CD4-positive, alpha-beta T cell (primary cell): ENCODE measurements around the gene CTF1. TPM values are rescaled to one million over a fixed set of nuclear protein-coding genes. Genes with fewer than 3 reads are reported as not detected.

ENCODE experiments used
- ATAC-seq: fragments of 200-7000 bp; cut with Tn5 transposase; one replicate; pipeline ENCODE4 v1.10.0; 2022; ENCODE audit warnings: mild to moderate bottlenecking; ENCODE audit not compliant: poor library complexity
- CTCF ChIA-PET: fragments of 350-600 bp; sonication (Branson Sonifier 250); formaldehyde crosslinking; loops from one replicate; lab custom pipeline; 2021; ENCODE audit warnings: antibody characterized with exemption, inconsistent platforms; lab: Charles Lee
- POLR2A ChIA-PET: fragments of 350-600 bp; sonication (Branson Sonifier 250); formaldehyde crosslinking; loops from one replicate; lab custom pipeline; 2021; ENCODE audit warnings: antibody characterized with exemption, inconsistent platforms; lab: Charles Lee
- DNase-seq, 14 experiments: peaks; one replicate each; pipeline ENCODE4 v3.0.0-alpha.2; 2013 to 2020; ENCODE audit warnings: mixed read lengths in 2 of 14
- H3K27ac ChIP-seq, 2 donors: one replicate each; pipeline versions ENCODE4 v1.5.1 to v1.7.0; 2013; ENCODE audit warnings: low read length in 2 of 2, low read depth in 1 of 2, mild to moderate bottlenecking in 1 of 2
- H3K27me3 ChIP-seq, 2 experiments: 1 replicate in 1 of 2; 2 replicates in 1 of 2; pipeline versions ENCODE4 v1.6.1 to v1.7.0; 2013; ENCODE audit warnings: low read length in 2 of 2, control low read depth in 1 of 2, mild to moderate bottlenecking in 1 of 2, moderate library complexity in 1 of 2; ENCODE audit not compliant: insufficient read depth in 2 of 2, control insufficient read depth in 1 of 2
- H3K36me3 ChIP-seq: one replicate; pipeline ENCODE4 v1.6.1; 2013; ENCODE audit warnings: low read length, control low read depth; ENCODE audit not compliant: insufficient read depth
- H3K4me1 ChIP-seq: one replicate; pipeline ENCODE4 v1.6.1; 2013; ENCODE audit warnings: low read length, control low read depth; ENCODE audit not compliant: insufficient read depth
- H3K4me3 ChIP-seq: one replicate; pipeline ENCODE4 v1.5.1; 2013; ENCODE audit warnings: mild to moderate bottlenecking, low read length, moderate library complexity
- H3K9me3 ChIP-seq, 2 experiments: 1 replicate in 1 of 2; 2 replicates in 1 of 2; pipeline versions ENCODE4 v1.6.1 to v1.7.0; 2013; ENCODE audit warnings: low read length in 2 of 2, mild to moderate bottlenecking in 2 of 2, control low read depth in 1 of 2, moderate library complexity in 1 of 2; ENCODE audit not compliant: control insufficient read depth in 1 of 2, insufficient read depth in 1 of 2
- H3K27ac Mint-ChIP-seq: one replicate; pipeline ENCODE4 v1.8.0; 2020; ENCODE audit warnings: mixed read lengths
- H3K27me3 Mint-ChIP-seq: one replicate; pipeline ENCODE4 v1.8.0; 2021; ENCODE audit warnings: mixed read lengths
- H3K36me3 Mint-ChIP-seq: one replicate; pipeline ENCODE4 v1.8.0; 2021; ENCODE audit warnings: low read depth, mixed read lengths
- H3K4me1 Mint-ChIP-seq: one replicate; pipeline ENCODE4 v1.8.0; 2021; ENCODE audit warnings: low read depth, mixed read lengths
- H3K4me3 Mint-ChIP-seq: one replicate; pipeline ENCODE4 v1.8.0; 2020; ENCODE audit warnings: mild to moderate bottlenecking, mixed read lengths
- H3K9me3 Mint-ChIP-seq: one replicate; pipeline ENCODE4 v1.8.0; 2020; ENCODE audit warnings: mixed read lengths
- CTCF ChIP-seq: fragments of 200-600 bp; IDR thresholded peaks from one replicate; pipeline ENCODE4 v1.8.0; 2022; ENCODE audit warnings: antibody characterized with exemption, mild to moderate bottlenecking
- intact Hi-C, 2 experiments: fragments of 100-400 bp; cut with DNase I in 1 of 2; cut with micrococcal nuclease in 1 of 2; formaldehyde crosslinking; loops; one replicate each; pipeline versions ENCODE4 v1.15.1 to v1.9.0; 2023 to 2025; cut with DNase I, micrococcal nuclease
- total RNA-seq, 174 experiments: library from RNA in 2 of 174; stranded (reverse) in 2 of 174; gene quantifications; one replicate each; pipeline ENCODE4 v1.2.3 and lab custom pipeline; 2021 to 2026

The CTF1 gene
- total RNA-seq, 2 experiments from 2014 or later: 0.20 TPM; not detected in 1

GRCh38 chr16:30921459-30921747 is 25.0 kb downstream of the CTF1 start:
- peaks cover 23% of the 10 kb centered on the region for H3K4me1 ChIP-seq
- DNase-seq: no peak
- no peak for ATAC-seq
- Mint-ChIP-seq H3K27ac (peak overlapping the region; percentile 92), H3K4me1 (peaks cover 19% of the 10 kb centered on the region), H3K9me3 (no peaks in the 10 kb centered on the region), H3K4me3 (peak overlapping the region; percentile 99), H3K27me3 (no peaks in the 10 kb centered on the region), H3K36me3 (peaks cover 7% of the 10 kb centered on the region)
- H3K27ac ChIP-seq: peak overlapping the region in 1 of 2 donors; percentile 98
- H3K4me3 ChIP-seq: peak overlapping the region; percentile 93
- H3K27me3 ChIP-seq: no peaks in the 10 kb centered on the region
- ChIA-PET CTCF (interaction anchor here (1.9 to 2.6 kb wide), 2 partner anchors 20 to 77 kb away, joined by 5 to 14 read pairs; no protein-coding TSS in a partner anchor), POLR2A (interaction anchor here (1.4 kb wide), 1 partner anchor 20 kb away, joined by 3 read pairs; no protein-coding TSS in a partner anchor)
- intact Hi-C loops: loop anchor here (1.0 to 10.0 kb wide), 7 partner anchors 19 to 927 kb away; partner anchors contain the start of genes HIRIP3 (in 1 of the 2), INO80E (in 1 of the 2), MYL11 (in 1 of the 2) and PHKG2 (in 1 of the 2)
- no peaks in the 10 kb centered on the region for H3K9me3 ChIP-seq
- no peaks in the 10 kb centered on the region for H3K36me3 ChIP-seq
- TF ChIP-seq CTCF: no peak

- no peaks in the 10 kb centered on the region for H3K36me3 ChIP-seq
- ChIA-PET CTCF (interaction anchor here (1.1 to 1.9 kb wide), 2 partner anchors 20 to 77 kb away, joined by 5 to 19 read pairs; no protein-coding TSS in a partner anchor), POLR2A (interaction anchor here (0.7 to 1.1 kb wide), 8 partner anchors 20 to 263 kb away, joined by 3 to 17 read pairs (median 4); partner anchors contain the start of genes FBRS and KAT8)
- H3K27ac ChIP-seq: peak overlapping the region; percentile 45 to 98
- Mint-ChIP-seq H3K36me3 (peaks cover 7% of the 10 kb centered on the region), H3K9me3 (no peaks in the 10 kb centered on the region), H3K27ac (peak overlapping the region; percentile 92), H3K4me3 (peak overlapping the region; percentile 99), H3K27me3 (no peaks in the 10 kb centered on the region), H3K4me1 (peaks cover 19% of the 10 kb centered on the region)
- peak overlapping the region; percentile 93 for H3K4me3 ChIP-seq
- ATAC-seq (peak; percentile 0), DNase-seq (peak; percentile 80 to 93 (median 86))
- H3K4me1 ChIP-seq: peaks cover 23% of the 10 kb centered on the region
- TF ChIP-seq CTCF: peak; percentile 92
- intact Hi-C loops: loop anchor here (1.0 to 10.0 kb wide), 16 partner anchors 19 to 927 kb away; partner anchors contain the start of genes CFAP119 (in 1 of the 2), CTF1 (in 1 of the 2), FBRS (in 1 of the 2) and HIRIP3 (in 1 of the 2)
- no peaks in the 10 kb centered on the region for H3K9me3 ChIP-seq
- no peaks in the 10 kb centered on the region for H3K27me3 ChIP-seq
Observed at GRCh38 chr16:30921748-30922419, 25.5 kb downstream of the CTF1 start.

GRCh38 chr16:30922420-30922959 is 26.1 kb downstream of the CTF1 start:
- H3K4me1 Mint-ChIP-seq: peaks cover 19% of the 10 kb centered on the region
- Histone ChIP-seq H3K27ac (peak overlapping the region; percentile 85 to 98), H3K4me3 (peak overlapping the region; percentile 93), H3K9me3 (no peaks in the 10 kb centered on the region), H3K4me1 (peaks cover 27% of the 10 kb centered on the region), H3K36me3 (peaks cover 2% of the 10 kb centered on the region), H3K27me3 (no peaks in the 10 kb centered on the region)
- H3K36me3 Mint-ChIP-seq: peaks cover 7% of the 10 kb centered on the region
- POLR2A ChIA-PET: interaction anchor here (0.7 to 1.1 kb wide), 8 partner anchors 21 to 264 kb away, joined by 3 to 17 read pairs (median 4); partner anchors contain the start of genes FBRS and KAT8
- DNase-seq: peak; percentile 98 to 100 (median 99)
- peak; percentile 75 for ATAC-seq
- intact Hi-C loops: loop anchor here (1.0 to 10.0 kb wide), 13 partner anchors 25 to 928 kb away; partner anchors contain the start of genes CFAP119 (in 1 of the 2), CTF1 (in 1 of the 2), FBRS (in 1 of the 2) and HIRIP3 (in 1 of the 2)
- peak overlapping the region; percentile 92 for H3K27ac Mint-ChIP-seq
- no peak for TF ChIP-seq CTCF
- H3K4me3 Mint-ChIP-seq: peak overlapping the region; percentile 99
- H3K9me3 Mint-ChIP-seq: no peaks in the 10 kb centered on the region
- CTCF ChIA-PET: interaction anchor here (0.6 to 1.9 kb wide), 3 partner anchors 21 to 108 kb away, joined by 3 to 19 read pairs (median 5); no protein-coding TSS in a partner anchor
- no peaks in the 10 kb centered on the region for H3K27me3 Mint-ChIP-seq
